GM18511 (cell line): ENCODE data around the gene VAPB.

Experiments used
- ATAC-seq: cut with Tn5 transposase; IDR thresholded peaks from one replicate; pipeline ENCODE4 v1.9.1; 2021; ENCODE audit warnings: mild to moderate bottlenecking, moderate library complexity; ENCODE audit not compliant: unreplicated experiment

Gene VAPB

GRCh38 chr20:58377766-58378401 lies 11.1 kb upstream of the VAPB start:
- no peak for ATAC-seq

DNA sequence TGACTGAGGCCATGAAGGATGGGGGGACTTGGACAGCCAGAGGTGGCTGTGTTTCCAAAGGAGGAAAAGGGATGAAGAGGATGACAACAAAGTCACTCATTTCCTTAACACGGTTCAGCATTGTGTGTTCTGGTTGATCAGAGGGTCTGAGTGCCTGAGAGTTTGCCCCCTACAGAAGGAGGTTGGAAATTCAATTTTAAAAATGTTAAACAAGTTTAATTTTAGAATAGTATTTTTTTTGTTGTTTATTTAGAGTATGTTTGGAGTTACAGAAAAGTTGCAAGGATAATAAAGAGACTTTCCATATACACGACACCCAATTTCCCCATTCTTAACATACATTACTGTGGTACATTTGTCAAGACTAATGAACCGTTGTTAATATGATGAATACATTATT lies 10.3 kb upstream of the VAPB start:
- no peak for ATAC-seq

DNA sequence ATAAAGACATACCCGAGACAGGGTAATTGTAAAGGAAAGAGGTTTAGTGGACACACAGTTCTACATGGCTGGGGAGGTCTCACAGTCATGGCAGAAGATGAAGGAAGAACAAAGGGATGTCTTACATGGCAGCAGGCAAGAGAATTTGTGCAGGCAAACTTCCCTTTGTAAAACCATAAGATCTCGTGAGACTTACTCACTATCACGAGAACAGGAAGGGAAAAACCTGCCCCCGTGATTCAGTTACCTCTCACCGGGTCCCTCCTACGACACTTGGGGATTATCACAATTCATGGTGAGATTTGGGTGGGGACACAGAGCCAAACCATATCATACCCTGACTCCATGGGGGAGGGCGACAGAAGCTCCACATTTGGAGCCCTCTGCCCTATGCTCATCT lies 7.4 kb upstream of the VAPB start:
- ATAC-seq = no peak

DNA sequence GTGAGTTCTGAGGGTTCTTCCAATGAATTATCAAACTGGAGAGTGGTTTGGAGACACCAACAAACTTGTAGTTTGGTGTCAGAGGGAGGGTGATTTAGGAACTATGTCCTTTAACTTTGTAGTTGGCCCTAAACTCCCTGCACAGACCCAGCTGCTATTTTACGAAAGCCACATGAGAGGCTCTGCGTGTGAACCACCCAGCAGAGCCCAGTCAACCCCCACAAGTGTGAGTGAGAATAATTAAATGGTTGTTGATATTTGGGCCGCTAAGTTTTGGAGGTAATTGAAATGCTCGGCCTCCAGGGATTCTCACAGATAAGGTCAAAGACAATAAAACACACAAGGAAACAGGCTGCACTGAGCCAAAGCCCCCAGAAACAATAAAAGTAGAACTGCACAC lies 6.9 kb upstream of the VAPB start:
- ATAC-seq = no peak

DNA sequence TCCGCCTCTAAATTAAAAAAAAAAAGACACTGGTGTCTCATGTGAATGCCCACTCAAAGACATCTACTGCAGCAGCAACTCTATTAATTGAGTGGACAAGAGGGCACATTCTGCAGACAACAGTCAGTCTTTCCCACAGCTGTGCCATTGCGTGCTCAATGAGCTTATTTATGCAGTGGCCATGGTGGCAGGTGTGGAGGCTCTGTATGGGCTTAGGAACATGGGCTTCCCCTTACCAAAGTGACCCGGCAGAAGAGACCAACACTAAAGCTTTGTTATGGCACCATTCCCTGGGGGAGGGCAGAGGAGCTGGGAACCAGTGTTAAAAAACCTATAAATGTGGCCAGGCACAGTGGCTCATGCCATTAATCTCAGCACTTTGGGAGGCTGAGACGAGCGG lies 4.2 kb upstream of the VAPB start:
- no peak for ATAC-seq

DNA sequence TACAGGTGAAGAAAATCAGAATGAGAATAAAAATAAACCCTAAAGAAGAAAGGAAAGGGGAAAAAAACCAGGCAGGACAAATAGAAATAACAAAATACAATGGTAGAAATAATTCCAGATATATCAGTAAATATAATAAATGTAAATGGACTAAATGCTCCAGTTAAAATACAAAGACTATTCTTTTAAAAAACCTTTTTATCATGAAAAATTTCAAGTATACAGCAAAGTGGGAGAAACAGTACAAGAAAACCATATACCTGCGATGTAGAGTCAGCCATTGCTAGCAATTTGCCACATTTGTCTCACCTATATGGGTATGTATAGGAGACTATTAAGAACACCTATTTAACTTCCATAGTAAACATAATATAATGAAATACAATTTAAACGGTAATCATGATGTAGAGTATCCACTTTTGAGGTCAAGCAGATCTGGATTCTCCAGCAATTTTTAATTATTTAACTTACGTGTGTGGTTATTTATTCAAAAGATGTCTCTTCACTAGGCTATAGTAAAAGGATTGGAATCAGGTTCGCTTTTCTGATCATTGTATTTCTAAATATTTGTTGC lies 914 bp upstream of the VAPB start:
- no peak for ATAC-seq

- ATAC-seq = peak; percentile 39
Observed at GRCh38 chr20:58389324-58389967, 417 bp downstream of the VAPB start.

- no peak for ATAC-seq
Observed at GRCh38 chr20:58389968-58390658, 1.1 kb downstream of the VAPB start.

DNA sequence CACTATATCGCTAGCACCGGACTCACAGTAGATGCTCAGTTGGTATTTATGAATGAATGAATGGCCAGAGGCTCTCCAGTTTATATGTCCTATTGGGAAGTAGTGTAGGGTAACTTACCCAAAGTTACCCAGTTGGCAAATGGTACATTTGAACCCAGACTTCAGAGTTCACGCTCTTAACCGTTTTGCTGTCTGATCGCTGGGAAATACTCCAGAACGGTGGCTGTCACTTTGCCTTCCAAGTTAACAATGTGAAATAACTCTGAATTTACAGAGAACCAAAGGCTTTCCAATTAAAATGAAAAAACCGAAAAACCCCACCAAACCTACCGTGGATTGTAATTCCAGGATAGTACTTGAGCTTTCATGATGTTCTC lies 1.6 kb downstream of the VAPB start:
- ATAC-seq = no peak

GRCh38 chr20:58392286-58392685 lies 3.3 kb downstream of the VAPB start:
- ATAC-seq = no peak

DNA sequence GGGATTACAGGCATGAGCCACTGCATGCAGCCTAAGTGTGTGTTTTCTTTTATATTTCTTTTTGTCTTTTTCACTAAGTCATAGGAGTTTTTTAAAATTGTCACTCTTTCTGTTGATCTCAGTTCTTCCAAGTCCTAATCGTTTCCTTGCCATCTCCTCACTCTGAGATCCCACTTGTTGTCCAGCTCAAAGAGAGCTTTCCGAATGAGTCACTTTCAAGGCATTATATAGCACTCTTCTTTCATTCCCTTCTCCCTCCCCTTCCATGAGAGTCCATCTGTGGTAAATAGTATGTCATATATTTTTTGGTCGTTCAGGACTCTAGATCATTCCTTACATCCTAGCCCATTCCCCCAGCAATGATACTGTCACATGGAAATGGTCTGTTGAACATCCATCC lies 4.3 kb downstream of the VAPB start:
- ATAC-seq = no peak

DNA sequence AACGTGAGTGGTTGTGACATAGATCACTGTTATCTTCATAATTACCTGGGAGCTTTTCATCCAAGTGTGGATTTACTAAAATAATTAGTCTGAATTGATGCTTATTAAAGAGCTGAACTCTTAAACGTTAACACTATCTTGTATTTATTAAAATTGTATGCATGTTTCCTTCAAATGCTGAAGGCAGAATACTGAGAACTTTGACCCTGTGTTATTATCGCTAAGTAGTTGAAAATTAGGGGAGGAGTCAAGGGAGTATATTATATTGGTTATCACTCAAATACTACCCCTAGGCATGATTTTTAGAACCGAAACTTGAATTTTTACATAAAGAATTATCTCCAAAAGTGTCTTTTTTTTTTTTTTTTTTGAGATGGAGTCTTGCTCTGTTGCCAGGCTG lies 5.8 kb downstream of the VAPB start:
- ATAC-seq = no peak

- ATAC-seq = no peak
Observed at GRCh38 chr20:58395604-58396003, 6.6 kb downstream of the VAPB start.

DNA sequence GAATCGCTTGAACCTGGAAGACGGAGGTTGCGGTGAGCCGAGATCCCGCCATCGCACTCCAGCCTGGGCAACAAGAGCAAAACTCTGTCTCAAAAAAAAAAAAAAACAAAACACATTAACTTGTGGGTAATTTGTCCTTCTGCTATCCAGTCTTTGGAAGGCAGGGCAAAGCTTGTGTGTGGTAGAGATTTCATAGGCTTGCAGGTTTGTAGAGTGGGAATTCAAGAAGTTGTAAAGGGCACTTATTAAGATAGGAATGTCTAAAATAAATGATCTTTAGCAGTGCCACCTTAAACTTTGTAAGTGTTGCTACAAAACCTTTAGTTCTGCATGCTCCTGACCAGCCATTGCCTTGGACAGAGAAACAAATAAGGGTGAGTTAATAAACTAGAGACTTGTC lies 8.4 kb downstream of the VAPB start:
- no peak for ATAC-seq

- ATAC-seq = no peak
Observed at GRCh38 chr20:58398254-58398653, 9.2 kb downstream of the VAPB start.

GRCh38 chr20:58399926-58400325 lies 10.9 kb downstream of the VAPB start:
- no peak for ATAC-seq

GRCh38 chr20:58401162-58401561 lies 12.1 kb downstream of the VAPB start:
- ATAC-seq = no peak

- no peak for ATAC-seq
Observed at GRCh38 chr20:58402305-58402704, 13.3 kb downstream of the VAPB start.

GRCh38 chr20:58402827-58403226 lies 13.8 kb downstream of the VAPB start:
- peak; percentile 90 for ATAC-seq

DNA sequence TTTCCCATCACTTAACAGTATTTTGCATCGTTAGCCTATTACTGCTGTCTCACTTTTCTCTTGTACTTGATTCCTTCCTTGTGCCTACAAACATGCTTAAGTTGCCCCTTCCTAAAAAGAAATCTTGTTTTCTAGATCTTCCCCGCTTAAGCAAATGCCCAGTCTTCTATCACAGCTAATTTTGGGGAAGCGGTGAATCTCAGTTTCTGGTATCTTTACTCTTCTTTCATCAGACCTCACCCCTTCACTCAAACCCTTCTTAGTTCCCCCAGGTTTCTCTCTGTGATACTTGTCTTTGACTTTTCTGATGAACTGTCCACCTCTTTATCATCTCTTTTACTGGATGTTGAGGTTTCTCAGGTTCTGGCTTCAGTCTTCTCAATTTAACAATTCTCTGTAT lies 14.2 kb downstream of the VAPB start:
- peak; percentile 40 for ATAC-seq

DNA sequence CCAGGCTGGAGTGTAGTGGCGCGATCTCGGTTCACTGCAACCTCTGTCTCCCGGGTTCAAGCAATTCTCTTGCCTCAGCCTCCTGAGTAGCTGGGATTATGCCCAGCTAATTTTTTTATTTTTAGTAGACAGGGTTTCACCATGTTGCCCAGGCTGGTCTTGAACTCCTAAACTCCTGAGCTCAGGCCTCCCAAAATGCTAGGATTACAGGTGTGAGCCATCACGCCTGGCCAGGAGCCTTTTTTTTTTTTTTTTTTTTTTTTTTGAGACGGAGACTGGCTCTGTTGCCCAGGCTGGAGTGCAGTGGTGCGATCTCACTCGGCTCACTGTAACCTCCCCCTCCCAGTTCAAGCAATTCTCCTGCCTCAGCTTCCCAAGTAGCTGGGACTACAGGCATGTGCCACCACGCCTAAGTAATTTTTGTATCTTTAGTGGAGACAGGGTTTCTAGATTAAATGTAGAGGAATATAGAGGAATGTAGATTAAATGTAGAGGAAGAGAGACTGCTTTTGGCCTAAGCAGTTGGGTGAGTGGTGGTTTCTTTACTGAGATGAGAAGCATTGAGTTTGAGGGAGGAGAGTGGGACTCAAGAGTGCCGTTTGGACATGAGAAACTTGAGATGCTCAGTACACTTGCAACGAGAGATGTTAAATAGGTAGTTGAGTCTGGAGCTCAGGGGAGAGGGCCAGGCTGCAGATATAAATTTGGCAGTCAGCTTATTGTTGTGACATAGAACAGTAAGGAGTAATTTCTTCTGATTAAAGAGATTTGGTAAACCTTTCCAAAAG lies 16.7 kb downstream of the VAPB start:
- ATAC-seq = no peak
